NCI-H446 treated with DMSO at 0.1 percent for 48 hours (cell line): ENCODE data around the gene SPTBN5.

Source experiments
- DNase-seq: peaks from one replicate; lab custom pipeline; 2025; lab: John Stamatoyannopoulos, UW

SPTBN5 gene

DNA sequence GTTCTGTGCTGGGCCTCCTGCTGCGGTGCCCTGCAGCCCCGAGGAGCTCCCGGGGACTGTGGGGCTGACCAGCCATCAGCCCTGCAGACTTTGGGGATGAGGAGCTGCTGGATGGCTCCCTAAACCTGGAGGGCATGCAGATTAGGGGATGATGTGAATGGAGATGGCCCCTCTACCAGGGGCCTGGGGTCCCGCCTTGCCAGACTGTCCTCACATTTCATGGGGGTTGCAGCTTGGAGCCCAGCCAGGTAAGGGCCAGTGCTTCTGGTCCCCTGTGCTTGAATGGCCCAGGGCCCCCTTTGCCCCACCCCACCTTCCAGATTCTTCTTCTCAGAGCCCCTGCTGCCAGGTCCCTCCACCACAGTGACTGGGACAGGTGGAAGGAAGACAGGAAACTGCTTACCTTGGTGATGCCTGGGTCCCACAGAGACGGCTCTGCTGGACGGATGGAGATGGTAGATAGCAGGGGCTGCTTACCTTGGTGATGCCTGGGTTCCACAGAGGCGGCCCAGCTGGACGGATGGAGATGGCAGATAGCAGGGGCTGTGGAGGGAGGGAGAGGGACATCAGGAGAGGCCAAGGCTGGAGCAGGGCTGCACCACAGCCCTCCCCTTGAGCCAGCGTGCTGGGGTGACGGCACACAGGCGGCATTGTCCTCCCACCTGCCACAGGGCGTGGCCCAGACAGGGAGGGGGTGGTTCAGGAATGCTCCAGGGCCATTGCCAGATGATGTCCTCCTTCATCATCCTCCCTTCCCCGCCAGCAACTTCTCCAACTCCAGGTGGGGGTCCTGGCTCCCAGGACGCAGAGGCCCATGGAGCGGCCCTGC, at the start of gene SPTBN5:
SPTBN5 (minus strand) TSS at position 632 of the 829 bp plus-strand sequence; CDS start at position 76, 556 bp downstream.
- no peak for DNase-seq

DNA sequence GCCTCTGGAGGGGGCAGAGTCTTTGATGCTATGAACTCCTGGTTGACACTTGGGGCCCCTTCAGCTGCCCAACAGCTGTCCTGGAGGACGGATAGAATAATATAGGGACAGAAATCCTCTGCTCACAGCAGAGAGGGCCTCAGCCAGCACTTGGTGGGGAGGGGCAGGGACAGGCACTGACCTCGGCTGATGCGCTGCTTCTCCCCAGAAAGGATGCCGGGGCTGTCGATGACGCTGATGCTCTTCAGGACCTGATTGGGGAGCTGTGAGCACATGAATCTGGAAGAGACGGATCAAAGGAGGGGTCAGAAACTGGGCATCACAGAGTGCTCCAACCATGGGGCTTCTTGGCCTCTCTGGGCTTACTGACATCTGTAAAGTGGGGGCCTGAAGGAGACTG, 49.0 kb upstream of the SPTBN5 start:
- DNase-seq: no peak

DNA sequence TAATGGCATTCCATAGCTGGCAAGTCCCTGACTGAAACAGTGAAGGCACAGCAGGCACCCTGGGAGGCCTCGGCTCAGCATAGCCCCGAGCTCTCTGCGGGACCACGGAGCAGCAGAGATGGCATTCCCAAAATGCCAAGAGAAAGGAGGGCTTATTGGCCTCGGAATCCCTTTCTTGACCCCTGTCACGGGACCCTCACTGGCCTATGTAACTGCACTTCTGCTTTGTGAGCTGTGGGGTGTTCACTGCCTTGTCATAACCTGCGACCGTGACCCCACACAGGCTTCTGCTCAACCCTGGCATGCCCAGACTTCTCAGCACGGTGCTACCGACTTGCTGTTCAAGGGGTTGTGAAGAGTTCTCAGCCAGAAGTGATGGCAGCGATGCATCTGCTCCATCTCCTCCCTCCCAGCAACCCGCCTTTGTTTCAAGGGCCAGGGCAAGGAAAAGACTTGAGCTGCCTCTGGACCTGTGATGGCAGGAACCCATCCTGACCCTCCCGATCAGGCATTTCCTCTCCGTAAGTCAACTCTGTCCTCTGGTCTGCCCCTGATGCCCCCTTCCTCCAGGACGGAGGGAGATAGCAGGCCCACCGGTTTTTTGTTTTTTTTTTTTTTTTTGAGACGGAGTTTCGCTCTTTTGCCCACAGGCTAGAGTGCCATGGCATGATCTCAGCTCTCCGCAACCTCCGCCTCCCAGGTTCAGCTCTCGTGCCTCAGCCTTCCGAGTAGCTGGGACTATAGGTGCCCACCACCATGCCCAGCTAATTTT, 48.0 kb upstream of the SPTBN5 start:
- DNase-seq: no peak

DNA sequence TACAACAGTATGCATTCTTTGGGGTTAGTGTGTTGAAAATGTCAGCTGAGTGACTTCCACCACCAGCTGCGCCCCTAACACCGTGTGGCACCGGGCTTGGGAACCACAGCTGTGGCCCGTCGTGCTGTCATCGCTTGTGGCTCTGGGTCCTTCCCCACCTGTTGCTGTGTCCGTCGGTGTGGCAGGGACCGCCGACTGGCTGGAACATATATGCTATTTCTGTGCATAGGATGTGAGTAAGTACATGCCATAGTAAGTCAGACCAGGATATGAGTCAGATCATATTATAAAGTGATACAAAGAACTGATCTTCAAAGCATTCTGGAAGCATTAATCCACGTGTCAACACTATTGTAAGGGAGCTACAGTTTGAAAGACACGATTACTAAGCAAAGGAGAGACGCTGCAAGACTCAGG, 46.6 kb upstream of the SPTBN5 start:
- no peak for DNase-seq

DNA sequence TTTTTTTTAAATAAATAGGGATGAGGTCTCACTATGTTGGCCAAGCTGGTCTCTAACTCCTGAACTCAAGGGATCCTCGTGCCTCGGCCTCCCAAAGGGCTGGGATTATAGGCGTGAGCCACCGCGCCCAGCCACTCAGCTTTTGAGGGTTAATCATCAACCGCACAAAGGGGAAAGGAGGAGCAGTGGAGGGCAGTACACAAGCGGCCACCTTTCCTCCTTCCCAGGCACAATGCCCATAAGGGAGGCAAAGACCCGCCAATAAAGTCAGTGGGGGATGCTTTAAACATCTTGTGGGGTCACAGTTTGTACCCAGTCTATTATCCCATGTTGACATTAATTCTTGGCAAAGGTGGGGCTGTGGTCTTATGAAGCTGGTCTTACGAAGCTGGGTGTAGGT, 46.1 kb upstream of the SPTBN5 start:
- DNase-seq: no peak

DNA sequence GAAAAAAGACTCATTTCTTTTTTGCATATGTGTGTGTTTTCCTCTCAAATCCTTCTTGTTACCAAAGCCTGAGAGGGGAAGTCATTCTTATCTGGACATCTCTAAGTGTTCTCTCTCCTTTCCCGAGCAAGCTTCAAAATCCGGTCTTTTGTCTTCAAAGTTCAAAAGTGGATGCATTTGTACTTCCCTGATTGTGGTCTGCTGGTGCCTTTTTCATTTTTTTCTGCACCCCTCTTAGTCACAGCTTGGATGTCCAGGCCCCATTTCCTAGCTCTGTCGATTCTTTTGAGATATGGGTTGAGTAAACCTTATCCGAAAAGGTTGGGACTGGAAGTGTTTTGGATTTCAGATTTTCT, 43.7 kb upstream of the SPTBN5 start:
- no peak for DNase-seq

DNA sequence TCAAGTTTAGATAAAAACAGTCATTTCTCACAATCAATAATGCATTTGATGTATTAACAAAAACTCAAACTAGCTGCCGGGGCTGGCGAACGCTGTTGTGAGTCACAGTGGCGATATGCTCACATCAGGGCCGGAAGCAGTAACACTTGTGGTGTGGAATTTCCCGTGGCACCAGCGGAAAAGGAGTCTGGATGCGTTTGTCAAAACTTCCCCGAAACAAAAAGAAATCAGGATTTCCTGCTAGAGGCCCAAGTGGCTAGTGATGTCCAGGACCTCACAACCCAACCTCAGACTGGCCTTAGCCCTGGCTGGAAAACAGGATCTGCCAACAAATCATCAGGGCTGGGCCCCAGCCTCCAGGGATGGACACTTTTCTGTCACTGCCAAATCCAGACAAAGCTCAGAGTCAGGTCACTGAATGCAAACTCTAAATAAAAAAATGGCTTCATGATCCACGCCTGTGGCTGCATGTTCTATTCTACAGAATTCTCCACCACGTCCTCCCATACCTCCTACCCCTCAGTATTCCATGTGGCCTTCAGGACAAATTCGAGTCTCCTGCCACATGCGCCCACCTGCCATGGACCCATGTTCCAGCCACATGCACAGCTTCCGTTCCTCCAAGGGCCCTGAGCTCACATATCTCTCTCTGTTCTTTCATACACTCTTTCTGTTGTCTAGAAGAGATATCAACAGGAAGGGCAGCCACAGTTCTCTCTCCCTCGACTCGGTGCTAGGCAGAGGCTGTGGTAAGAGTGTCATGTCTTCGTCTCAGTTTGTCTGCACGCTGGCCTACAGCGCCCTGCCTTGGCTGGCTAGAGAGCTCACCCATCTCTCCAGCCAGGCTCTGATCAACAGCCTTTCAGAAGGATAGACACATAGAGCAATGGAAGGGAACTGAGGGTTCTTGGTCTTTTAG, 43.1 kb upstream of the SPTBN5 start:
- no peak for DNase-seq

DNA sequence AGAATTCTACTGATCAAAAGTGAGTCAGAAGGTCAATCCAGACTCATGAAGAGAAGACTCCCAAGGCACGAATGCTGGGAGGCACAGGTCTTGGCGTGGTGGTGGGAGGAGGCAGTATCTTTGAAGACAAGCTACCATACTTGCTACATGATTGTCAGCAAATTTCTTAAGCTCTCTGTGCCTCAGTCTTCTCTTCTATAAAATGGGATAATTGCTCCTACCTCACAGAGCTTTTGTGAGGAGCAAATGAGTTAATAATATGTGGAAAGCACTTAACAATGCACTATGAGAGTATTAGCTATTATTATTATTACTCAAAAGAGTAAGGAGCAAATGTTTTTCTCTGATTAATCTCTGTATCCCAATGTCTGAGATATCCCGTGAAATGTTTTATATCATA, 42.3 kb upstream of the SPTBN5 start:
- no peak for DNase-seq

DNA sequence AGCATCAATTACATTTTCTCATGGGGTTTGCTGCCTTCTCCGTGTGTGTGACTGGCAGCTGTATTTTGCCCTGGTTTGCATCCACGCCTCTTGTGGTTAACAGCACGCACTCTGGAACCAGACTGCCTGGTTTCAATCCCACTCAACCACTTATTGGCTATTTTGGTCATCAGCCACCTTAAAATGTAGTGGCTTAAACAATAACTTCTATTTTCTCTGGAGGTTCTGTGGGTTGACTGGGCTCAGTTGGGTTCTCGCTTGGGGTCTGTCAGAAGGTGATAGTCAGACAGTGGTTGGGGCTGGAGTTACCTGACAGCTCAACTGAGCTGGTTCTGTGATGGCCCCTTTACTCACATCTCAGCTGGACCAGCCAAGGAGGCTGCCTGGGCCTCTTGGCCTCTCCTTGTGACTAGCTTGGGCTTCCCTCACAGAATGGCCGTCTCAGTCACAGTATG, 41.7 kb upstream of the SPTBN5 start:
- no peak for DNase-seq

DNA sequence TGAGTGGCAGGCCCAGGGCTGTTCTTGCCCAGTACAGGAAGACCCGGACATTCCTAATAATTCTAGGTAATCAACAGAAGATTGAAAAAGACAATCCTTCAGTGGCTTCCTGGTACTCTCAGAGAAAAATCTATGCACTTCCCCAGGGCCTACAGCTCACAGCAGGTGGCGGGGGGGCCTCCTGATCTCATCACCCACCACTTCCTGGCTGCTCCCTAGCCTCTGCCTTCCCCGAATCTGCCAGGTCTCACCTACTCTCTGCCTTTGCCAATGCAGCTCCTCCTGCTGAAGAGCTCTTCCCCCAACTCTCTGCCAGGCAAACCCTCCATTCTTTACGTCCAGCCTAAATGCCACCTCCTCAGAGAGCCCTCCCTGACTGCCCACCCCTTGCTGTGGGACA, 41.0 kb upstream of the SPTBN5 start:
- DNase-seq: no peak

DNA sequence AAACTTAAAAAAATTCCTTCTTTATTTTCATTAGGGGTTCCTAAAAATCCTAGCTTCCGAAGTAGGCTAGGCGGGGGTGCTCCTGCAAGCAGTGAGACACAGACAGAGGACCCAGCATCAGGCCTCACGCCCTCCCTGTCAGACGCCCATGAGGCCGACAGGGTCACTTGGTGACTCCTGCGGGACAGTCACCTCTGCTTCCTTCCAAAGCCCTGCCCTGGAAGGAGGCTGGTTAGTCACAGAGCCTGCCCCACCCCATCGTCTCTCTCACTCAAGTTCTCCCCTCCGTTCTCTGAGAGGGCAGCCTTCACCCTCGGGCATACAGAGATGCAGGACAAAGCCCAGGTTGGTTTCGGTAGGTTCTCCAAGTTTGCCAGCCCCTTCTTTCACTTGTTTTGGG, 39.9 kb upstream of the SPTBN5 start:
- DNase-seq: no peak

DNA sequence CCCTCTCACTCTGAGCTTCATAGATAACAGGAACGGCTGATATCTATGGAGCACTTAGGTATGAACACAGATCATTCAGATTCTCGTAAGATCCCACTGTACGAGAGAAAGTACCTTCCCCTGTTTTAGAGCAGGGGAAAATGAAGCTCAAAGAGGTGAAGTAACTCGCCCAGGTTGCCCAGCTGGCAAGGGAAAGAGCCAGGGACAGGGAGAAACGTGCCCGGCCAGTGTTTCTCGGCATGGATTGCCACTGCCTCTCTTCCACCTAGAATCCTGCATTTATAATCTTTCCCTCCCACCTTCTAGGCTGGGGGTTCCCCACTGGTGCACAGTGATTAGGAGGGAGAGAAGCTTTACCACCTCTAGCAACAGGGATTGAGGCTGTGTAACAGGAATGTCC, 39.5 kb upstream of the SPTBN5 start:
- DNase-seq: no peak

DNA sequence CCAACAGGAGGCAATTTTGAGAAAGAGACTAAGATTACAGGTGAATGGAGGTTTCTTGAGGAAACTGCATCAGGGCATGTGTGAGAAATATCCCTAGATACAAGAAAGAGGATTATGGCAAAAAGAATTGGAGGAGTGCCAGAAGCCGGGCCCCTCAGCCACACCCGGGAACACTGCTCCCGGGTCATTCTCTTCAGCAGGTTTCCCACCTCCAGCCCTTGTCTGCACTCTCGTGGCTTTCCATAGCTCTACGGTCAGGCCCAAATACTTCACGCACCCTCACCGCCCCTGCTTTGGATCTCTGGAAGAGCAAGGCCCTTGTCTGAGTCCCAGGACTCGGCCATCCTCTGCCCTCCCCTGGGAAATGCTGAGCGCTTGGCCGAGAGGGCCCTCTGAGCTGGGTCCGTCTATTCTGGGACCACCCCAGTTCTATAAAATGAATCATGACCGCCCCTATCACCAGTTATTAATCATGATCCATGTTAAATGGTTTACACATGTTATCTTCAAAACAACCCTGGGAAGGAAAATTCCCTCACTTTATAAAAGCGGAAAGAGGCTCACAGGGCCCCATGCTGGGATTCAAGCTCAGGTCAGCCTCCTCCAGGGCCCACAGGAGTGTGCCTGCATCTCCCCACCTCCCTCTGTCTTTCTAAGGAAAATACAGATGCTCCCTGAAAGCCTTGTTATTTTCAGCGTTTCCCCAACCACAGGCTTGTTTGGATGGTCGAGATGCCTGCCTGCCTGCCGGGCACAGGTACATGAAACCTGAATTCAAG, 38.8 kb upstream of the SPTBN5 start:
- no peak for DNase-seq

DNA sequence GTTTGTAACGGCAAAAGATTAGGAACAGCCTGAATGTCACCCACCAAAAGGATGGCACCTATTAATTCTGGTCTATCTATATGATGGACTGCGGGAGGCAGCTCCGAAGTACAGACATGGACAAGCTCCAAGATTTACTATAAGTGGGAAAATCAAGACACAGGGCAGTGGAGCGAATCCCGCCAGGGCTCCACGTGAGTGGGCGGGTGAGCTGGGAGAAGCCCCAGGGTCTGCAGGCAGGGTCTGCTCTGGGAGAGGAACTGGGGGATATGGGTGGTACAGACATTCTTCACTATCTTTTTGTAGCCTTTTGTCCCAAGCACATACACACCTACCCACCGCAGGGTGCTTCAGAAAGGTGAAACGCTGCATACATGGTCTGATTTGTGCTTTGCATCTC, 38.2 kb upstream of the SPTBN5 start:
- no peak for DNase-seq

DNA sequence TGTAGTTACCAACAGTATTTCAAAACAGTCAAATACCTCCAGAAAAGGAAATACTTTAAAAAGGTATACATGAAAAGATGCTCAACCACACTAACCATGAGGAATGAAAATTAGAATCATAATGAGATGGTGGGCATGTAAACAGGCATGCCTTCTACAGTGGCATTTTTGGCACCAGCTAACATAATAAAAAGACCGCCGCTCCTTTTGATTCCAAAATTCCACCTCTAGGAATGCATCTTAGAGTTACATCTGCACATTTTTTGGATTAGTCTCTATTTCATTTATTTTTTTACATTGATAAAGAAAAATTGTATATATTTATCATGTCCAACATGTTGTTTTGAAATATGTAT, 37.0 kb upstream of the SPTBN5 start:
- DNase-seq: no peak

DNA sequence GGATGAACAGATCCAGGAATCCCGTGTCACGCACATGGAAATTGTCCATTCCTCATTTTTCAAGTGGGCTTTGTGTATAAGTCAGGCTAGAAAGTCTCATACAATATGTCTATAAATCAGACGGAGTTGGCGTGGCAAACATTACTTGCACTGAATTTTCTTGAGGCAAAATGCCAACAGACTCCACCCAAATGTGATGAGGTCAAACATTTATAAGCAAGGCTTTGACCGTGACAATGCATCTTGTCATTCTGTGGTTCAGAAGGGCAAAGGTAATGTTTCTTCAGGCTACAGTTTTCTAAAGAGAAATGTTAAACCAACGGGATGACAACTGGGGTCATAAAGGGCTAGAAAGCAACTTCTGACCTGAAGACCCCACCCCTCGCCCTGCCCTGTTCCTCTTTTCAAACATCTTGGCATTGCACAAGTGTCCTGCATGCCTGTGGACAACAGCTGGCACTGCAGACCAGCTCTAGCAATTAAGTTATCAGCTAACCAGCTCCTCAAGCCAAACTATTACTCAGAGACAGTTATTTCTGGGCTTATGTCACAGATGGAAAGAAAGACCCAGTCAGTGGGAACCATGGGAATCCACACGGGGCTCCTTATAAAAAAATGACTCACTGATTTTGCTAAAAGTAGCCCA, 36.5 kb upstream of the SPTBN5 start:
- no peak for DNase-seq

DNA sequence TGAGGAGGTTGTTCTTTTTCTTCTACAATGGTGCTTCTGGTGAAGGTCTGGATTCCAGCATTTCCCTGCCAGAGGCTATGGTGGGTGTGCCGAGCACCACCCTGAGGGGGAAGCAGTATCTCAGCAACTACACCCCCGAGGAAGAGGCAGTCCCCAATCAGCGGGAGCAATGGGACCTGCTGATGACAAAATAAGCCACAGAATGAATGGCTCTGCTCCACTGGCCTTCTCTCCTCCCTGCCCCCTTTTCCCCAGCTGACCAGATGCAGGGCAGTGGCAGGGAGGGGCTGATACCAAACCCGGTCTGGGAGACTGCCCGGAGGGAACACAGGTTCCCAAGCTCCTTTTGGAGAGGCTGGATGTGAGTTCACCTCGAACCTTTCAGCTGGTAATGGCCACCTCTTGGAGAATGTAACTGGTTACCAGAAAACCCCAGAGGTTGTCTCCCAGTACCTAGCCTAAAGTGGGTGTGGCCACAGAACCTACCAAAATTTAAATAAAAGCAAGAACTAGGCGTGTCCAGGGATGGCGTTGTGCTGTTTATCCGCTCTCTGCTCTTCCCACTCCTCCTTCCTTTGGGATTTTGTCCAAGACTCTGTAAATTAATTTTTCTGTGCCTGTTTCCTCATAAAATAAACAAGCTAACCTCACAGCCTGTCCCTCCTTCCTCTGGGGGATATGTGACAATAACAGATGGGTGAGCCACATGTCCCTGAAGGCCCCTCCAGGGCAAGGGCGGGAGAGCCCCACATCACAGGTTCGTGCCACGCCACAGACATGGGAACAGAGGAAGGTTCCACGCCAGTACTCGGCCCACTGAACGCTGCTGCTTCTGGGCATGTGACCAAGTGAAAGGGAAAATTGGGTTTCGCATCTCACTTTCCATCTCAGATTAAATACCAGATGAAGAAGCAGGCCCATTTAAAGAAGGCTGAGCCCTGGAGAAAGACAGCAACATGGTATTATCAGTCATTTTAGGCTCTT, 35.1 kb upstream of the SPTBN5 start:
- no peak for DNase-seq

DNA sequence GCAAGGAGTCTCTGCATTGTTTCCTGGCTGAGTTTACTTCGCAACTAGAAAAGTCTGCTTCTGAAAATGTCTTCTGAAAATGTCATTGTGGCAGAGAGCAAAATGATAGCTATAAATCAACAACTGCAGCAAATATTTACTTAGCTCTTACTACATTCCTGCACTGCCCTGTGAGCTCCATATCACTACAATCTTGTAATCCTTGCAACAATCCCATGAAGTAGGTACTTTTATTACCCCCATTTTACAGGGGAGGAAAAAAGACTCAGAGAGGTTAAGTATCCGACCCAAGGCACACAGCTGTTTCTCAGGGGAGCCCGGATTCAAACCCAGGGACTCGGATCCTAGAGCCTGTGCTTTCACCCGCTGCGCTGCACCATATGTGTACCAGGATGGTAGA, 34.2 kb upstream of the SPTBN5 start:
- DNase-seq: no peak

DNA sequence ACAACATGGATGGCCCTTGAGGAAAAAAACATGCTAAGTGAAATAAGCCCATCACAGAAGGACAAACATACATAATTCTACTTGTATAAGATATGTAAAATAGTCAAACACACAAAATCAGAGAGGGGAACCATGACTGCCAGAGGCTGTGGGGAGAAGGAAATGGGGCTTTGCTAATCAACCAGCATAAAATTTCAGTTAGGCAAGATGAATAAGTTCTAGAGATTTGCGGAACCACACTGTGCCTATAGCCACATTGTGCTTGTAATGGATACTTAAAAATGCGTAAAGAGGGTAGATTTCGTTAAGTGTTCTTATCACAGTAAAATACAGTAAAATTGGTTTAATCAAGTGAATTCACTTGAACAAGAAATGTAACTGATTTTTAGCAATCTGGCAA, 33.7 kb upstream of the SPTBN5 start:
- no peak for DNase-seq
